Stimulated activated CD4-positive, alpha-beta T cell treated with anti-CD3 and anti-CD28 coated beads, Interleukin-2, amount 100 ng/mL, for 4 hours (primary cell): ENCODE data around the gene MC1R.
"Not testable (repeated sequence)": the region's sequence is repeated elsewhere in the genome, so short reads cannot be mapped to it uniquely, and the experiment has no call there.

Experiments used
- DNase-seq: peaks from one replicate; pipeline ENCODE4 v3.0.0-alpha.2; 2020; ENCODE audit warnings: low read depth

The MC1R gene

DNA sequence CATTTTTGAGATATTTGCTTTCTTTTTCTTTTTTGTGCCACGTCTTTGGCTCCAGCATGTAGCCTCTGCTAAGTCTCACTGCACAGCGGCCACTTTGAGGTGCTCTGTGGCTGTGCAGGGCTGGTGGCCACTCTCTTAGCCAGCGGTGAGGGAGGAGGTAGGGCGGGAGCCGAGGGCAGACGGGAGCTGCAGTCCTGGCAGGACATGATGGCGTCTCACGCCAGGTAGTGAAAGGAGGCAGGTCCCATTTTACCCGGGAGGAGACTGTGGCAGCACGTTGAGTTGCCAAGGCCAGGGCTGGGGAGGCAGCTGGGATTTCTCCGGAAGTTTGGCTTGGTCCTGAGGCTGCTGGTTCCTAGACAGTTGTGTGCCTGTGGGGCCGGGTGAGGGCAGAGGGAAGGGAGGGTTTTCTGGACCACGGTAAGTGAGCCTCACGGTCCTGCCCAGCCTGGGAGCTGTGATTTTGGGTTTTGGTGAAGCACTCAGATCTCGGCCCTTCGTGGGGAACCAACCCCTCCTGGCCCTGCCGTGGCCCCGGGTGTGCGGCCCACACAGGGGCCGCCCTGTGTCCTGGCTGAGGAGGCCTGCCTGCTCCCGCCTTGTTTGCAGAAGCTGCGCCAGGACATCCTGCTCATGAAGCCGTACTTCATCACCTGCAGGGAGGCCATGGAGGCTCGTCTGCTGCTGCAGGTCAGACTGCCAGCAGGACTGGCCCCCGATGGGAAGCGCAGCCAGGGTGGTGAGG, 44.3 kb downstream of the MC1R start:
- no peak for DNase-seq

GRCh38 chr16:89964201-89964600, 45.5 kb downstream of the MC1R start:
- DNase-seq = no peak

DNA sequence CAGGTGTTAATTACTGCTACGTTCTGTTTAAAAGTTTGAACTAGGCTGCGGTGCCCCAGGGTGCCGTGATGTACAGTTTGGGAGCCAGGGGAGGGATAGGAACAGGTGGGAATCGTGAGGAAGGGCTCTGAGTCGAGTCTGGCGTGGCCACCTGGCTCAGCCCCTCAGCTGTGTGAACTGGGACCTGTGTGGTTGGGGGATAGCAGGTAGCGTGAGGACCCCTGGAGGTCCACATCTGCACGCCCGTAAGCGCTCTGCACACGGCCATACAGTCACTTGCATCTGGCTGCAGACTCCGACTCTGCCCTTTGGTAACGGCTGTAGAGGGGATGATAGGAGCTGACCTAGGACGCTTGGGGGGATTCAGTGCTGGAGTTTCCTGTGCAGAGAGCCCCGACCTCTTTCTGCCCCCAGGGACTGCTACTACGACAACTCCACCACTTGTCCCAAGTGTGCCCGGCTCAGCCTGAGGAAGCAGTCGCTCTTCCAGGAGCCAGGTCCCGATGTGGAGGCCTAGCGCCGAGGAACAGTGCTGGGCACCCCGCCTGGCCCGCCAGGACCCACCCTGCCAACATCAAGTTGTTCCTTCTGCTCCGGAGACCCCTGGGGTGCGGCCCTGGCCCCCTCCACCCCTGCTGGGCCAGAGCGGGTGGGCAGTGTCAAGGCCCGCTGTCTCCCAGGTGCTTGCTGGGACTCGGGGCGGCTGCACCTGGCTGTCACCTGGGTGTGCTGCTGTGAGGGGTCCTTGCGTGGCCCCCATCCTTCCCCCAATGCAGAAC, 47.0 kb downstream of the MC1R start:
- DNase-seq = no peak

GRCh38 chr16:89966756-89967155, 48.1 kb downstream of the MC1R start:
- DNase-seq = no peak

DNA sequence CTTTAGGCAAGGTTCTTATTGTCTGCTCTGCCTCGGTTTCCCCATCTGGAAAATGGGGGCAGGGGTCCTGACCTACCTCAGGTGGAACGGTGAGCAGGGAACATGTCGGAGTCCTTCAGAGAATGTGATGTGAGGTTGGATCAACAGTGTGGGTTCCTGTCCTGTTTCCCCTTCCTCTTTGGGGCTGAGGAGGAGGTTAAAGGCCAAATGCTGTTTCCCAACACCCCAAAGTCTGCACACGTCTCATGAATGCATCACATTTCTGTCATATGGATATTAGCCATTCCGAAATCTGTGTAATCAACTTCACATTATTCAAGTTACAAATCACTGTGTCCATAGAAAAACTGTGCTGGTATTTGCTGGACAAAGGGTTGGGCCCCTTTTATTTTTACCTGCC, 48.8 kb downstream of the MC1R start:
- DNase-seq = not testable (repeated sequence)

DNA sequence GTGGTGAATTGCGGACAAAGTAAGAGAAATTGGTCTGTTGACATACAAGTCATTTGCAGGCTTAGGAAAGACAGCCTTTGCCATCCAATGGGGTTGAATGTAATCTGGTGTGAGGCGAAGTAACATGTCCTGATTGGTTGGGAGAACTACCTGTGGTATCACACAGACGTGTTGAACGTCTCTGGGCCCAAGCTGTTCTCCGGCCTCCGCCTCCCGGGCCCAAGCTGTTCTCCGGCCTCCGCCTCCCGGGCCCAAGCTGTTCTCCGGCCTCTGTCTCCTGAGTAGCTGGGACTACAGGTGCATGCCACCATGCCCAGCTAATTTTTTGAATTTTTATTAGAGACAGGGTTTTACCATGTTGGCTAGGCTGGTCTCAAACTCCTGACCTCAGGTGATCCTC, 49.4 kb downstream of the MC1R start:
- DNase-seq = not testable (repeated sequence)

GRCh38 chr16:89969741-89970410, 51.2 kb downstream of the MC1R start:
- no peak for DNase-seq
